Measurements from ENCODE around the gene WDR18. TPM values are rescaled to one million over a fixed set of nuclear protein-coding genes. Genes with fewer than 3 reads are reported as not detected.

WDR18 gene
- total and polyA plus RNA-seq, 2 of the 4 experiments (the other 2 are of a cell fraction): 37.1 to 56.9 TPM

- H3K9ac ChIP-seq (ENCODE audit: low read depth, low read length): no peak overlapping the region
- no TSS peak for BruUV-seq (replicated peaks)
- peaks cover 5 to 34% of the 10 kb centered on the region in 2 experiments for H3K79me1 ChIP-seq (ENCODE audit: low read depth in 1 of 2, low read length in 2 of 2)
- peaks cover 7% of the 10 kb centered on the region for H4K20me1 ChIP-seq (ENCODE audit: insufficient read depth, low read length)
- POLR2A ChIA-PET (ENCODE audit: unreplicated experiment): no interaction called here
- H3K36me3 ChIP-seq (ENCODE audit: control insufficient read depth, insufficient read depth, low read length): peaks cover 44% of the 10 kb centered on the region
- H3K4me1 ChIP-seq (ENCODE audit: control insufficient read depth, insufficient read depth, low read length): peaks cover 4% of the 10 kb centered on the region
- intact Hi-C loops (cut with micrococcal nuclease) (no loop called here), dilution Hi-C loops (cut with HindIII; ENCODE audit: low sequenced_read_pairs, unreplicated experiment) (no loop called here), in situ Hi-C loops (cut with MboI; ENCODE audit: low sequenced_read_pairs) (loop anchor here (10.0 kb wide), 1 partner anchor 224 kb away; no protein-coding TSS in a partner anchor)
- no peak for ATAC-seq (ENCODE audit: low read depth)
- no peak overlapping the region for H3K14ac ChIP-seq (replicated peaks; ENCODE audit: low read depth, low read length)
- H3K56ac ChIP-seq (ENCODE audit: extremely low read depth, insufficient read depth, low read length): no peak overlapping the region
- H3K27ac ChIP-seq (ENCODE audit: insufficient read depth, low read length): no peak overlapping the region
- no peak overlapping the region for H3K18ac ChIP-seq (ENCODE audit: low read depth, low read length)
- no peak overlapping the region for H3K4me2 ChIP-seq (ENCODE audit: low read depth, low read length)
- CTCF ChIA-PET: no interaction called here
- no peak for TF ChIP-seq CEBPB (IDR thresholded peaks at IDR 0.05; ENCODE audit: low read depth, low read length)
- TF ChIP-seq MXI1 (IDR thresholded peaks at IDR 0.05; ENCODE audit: borderline replicate concordance, low read depth, low read length): no peak
- no peak for TF ChIP-seq CTCF (conservative IDR thresholded peaks at IDR 0.05; ENCODE audit: low read depth, low read length)
- no peak for TF ChIP-seq RCOR1 (IDR thresholded peaks at IDR 0.05; ENCODE audit: insufficient replicate concordance, low read length)
- TF ChIP-seq RFX5 (IDR thresholded peaks at IDR 0.05; ENCODE audit: low read depth, low read length): no peak
- TF ChIP-seq MAZ (IDR thresholded peaks at IDR 0.05; ENCODE audit: borderline replicate concordance, low read depth, low read length): no peak
- no peak for TF ChIP-seq ELK1 (IDR thresholded peaks at IDR 0.05; ENCODE audit: borderline replicate concordance, low read depth, low read length)
- TF ChIP-seq NFE2L2 (IDR thresholded peaks at IDR 0.05; ENCODE audit: low read depth, low read length): no peak
- TF ChIP-seq BHLHE40 (IDR thresholded peaks at IDR 0.05; ENCODE audit: low read depth, low read length): no peak
- TF ChIP-seq MAFK (IDR thresholded peaks at IDR 0.05; ENCODE audit: low read depth, low read length): no peak
- no peak overlapping the region for H2AFZ ChIP-seq (replicated peaks; ENCODE audit: low read length, poor library complexity)
- no peak overlapping the region for H2BK5ac ChIP-seq (ENCODE audit: low read depth, low read length, poor library complexity, severe bottlenecking)
- H2BK120ac ChIP-seq (ENCODE audit: low read depth, low read length): no peak overlapping the region
- 90% methylated on average over 10 of the region's 15 CpGs; no CpG with 5 or more reads in 1 of the 2 experiments for WGBS, 2 experiments (ENCODE audit: extremely low coverage in 2 of 2, insufficient read length in 1 of 2)
- no peaks in the 10 kb centered on the region for H3K9me3 ChIP-seq (ENCODE audit: control insufficient read depth, insufficient read depth, low read length)
- no peak overlapping the region for H2BK15ac ChIP-seq (ENCODE audit: low read depth, low read length)
- H2AK9ac ChIP-seq (replicated peaks; ENCODE audit: low read depth, low read length, poor library complexity): no peak overlapping the region
- no peak overlapping the region for H2AK5ac ChIP-seq (ENCODE audit: low read depth, low read length)
- no peak overlapping the region for H3K23ac ChIP-seq (ENCODE audit: low read depth, low read length)
- no peak for DNase-seq
- no peak overlapping the region for H4K8ac ChIP-seq (ENCODE audit: low read depth in 2 of 2, low read length in 2 of 2)
- H4K5ac ChIP-seq (ENCODE audit: low read depth, low read length): no peak overlapping the region
- H3K4me3 ChIP-seq (ENCODE audit: insufficient read depth, low read depth, low read length): no peak overlapping the region
- no peak overlapping the region for H3K4ac ChIP-seq (ENCODE audit: low read depth, low read length)
- no peak overlapping the region for H2BK20ac ChIP-seq (ENCODE audit: low read depth, low read length)
- H3K27me3 ChIP-seq (ENCODE audit: control insufficient read depth, insufficient read depth, low read length): no peaks in the 10 kb centered on the region
- H4K91ac ChIP-seq (ENCODE audit: insufficient read depth, low read depth, low read length): no peak overlapping the region
- 0 out of 2 replicates have a peak, but pooled peaks cover 4% of the 10 kb centered on the region for H3K9me1 ChIP-seq (ENCODE audit: insufficient read depth, low read length)
Observed at GRCh38 chr19:988510-988909, 4.4 kb downstream of the WDR18 start.
